ENCODE measurements around the gene NCOA3. TPM values are rescaled to one million over a fixed set of nuclear protein-coding genes. Genes with fewer than 3 reads are reported as not detected.

The NCOA3 gene
- total and polyA plus RNA-seq, 2 experiments from 2014 or later = 6.7 to 25.8 TPM

DNA sequence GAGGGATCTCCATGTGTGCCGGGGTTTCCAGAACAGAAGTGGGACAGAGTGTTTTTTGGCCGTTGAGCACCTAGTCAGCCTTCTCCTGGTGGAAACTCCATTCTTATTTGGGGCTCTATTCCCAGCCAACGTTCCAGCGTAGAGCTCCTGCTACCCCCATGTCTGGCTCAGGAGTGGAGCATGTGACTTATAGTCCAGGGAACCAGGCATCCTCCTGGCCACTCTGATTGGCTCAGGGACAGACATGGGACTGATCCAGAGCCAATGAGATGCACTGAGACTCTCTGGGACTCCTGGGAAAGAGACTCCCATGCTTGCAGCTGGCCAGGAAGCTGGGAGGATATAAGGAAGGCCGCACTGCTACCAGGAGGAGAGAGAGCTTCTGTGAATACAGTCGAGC is 196.5 kb downstream of the NCOA3 start (continued):
- TF ChIP-seq, protein P1, sequence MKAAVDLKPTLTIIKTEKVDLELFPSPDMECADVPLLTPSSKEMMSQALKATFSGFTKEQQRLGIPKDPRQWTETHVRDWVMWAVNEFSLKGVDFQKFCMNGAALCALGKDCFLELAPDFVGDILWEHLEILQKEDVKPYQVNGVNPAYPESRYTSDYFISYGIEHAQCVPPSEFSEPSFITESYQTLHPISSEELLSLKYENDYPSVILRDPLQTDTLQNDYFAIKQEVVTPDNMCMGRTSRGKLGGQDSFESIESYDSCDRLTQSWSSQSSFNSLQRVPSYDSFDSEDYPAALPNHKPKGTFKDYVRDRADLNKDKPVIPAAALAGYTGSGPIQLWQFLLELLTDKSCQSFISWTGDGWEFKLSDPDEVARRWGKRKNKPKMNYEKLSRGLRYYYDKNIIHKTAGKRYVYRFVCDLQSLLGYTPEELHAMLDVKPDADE (IDR thresholded peaks at IDR 0.05) = no peak
- TF ChIP-seq NANOG (IDR thresholded peaks at IDR 0.05; ENCODE audit: borderline replicate concordance) = no peak

DNA sequence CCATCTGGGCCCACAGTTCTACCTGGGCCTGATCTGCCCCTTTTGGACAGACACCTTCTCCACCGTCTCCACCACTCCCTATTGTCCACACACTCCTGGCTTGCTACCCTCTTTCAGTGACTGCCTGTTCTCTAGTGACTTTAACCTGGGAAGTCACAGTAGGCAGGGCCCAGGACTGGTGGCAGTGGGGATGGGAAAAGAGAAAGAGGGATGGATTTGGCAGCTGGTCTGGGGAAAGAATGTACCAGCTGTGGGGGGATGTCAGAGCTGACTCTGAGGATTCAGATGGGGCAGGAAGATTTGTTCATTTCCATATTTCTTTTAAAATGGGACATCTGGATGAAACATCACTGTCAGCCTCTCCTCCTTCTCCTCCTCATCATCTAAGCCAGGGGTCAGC is 198.1 kb downstream of the NCOA3 start:
- no peaks in the 10 kb centered on the region; the same call in 2 of the 3 replicates for H3K36me3 Mint-ChIP-seq (ENCODE audit: low read depth)
- Histone ChIP-seq H3K27me3 (ENCODE audit: insufficient read depth) (no peaks in the 10 kb centered on the region), H3K4me2 (no peak overlapping the region), H3K9me2 (ENCODE audit: insufficient read depth) (no peaks in the 10 kb centered on the region), H3K4me1 (ENCODE audit: insufficient read depth) (no peaks in the 10 kb centered on the region), H2AFZ (no peak overlapping the region), H3K79me2 (replicated peaks; ENCODE audit: insufficient read depth) (no peaks in the 10 kb centered on the region), H3K27ac (ENCODE audit: low read depth) (no peak overlapping the region), H3F3A (replicated peaks; ENCODE audit: low read depth) (no peaks in the 10 kb centered on the region), H3K36me3 (ENCODE audit: insufficient read depth) (no peaks in the 10 kb centered on the region), H3K4me3 (no peak overlapping the region), H4K20me1 (replicated peaks; ENCODE audit: insufficient read depth) (no peaks in the 10 kb centered on the region)
- no peak overlapping the region for H3K4me3 Mint-ChIP-seq
- peaks cover 5% of the 10 kb centered on the region for H3K4me1 Mint-ChIP-seq
- no peak for DNase-seq (ENCODE audit: low spot score)
- TF ChIP-seq, protein P2, sequence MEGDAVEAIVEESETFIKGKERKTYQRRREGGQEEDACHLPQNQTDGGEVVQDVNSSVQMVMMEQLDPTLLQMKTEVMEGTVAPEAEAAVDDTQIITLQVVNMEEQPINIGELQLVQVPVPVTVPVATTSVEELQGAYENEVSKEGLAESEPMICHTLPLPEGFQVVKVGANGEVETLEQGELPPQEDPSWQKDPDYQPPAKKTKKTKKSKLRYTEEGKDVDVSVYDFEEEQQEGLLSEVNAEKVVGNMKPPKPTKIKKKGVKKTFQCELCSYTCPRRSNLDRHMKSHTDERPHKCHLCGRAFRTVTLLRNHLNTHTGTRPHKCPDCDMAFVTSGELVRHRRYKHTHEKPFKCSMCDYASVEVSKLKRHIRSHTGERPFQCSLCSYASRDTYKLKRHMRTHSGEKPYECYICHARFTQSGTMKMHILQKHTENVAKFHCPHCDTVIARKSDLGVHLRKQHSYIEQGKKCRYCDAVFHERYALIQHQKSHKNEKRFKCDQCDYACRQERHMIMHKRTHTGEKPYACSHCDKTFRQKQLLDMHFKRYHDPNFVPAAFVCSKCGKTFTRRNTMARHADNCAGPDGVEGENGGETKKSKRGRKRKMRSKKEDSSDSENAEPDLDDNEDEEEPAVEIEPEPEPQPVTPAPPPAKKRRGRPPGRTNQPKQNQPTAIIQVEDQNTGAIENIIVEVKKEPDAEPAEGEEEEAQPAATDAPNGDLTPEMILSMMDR (conservative IDR thresholded peaks at IDR 0.05; ENCODE audit: low read depth in 2 of 2) = no peak
- no peak for ATAC-seq
- no peaks in the 10 kb centered on the region for H3K27me3 Mint-ChIP-seq (ENCODE audit: insufficient read depth, low read depth, poor library complexity)
- no peaks in the 10 kb centered on the region for H3K9me3 Mint-ChIP-seq
- 0 out of 2 replicates have a peak overlapping the region, but pooled peaks have one; percentile 65 for H3K27ac Mint-ChIP-seq

DNA sequence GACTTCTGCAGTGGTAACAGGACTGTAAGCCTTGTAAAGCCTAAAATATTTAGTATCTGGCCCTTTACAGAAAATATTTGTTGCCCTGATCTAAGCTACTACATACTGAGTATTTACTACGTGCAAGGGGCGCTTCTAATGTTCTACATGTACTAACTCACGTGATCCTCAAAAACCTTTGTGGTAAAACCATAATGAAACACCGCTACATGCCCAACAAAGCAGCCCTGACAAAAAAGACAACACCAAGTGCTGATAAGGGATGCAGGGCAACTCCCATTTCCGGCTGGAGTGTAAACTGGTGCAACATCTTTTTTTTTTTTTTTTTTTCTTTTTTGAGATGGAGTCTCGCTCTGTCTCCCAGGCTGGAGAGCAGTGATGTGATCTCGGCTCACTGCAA is 198.6 kb downstream of the NCOA3 start:
- Histone ChIP-seq H3K4me1 (ENCODE audit: insufficient read depth) (no peaks in the 10 kb centered on the region), H3K4me3 (no peak overlapping the region), H3K36me3 (ENCODE audit: insufficient read depth) (no peaks in the 10 kb centered on the region), H3K9me2 (ENCODE audit: insufficient read depth) (no peaks in the 10 kb centered on the region), H2AFZ (no peak overlapping the region), H3K27me3 (ENCODE audit: insufficient read depth) (no peaks in the 10 kb centered on the region), H3K27ac (ENCODE audit: low read depth) (no peak overlapping the region), H3K79me2 (replicated peaks; ENCODE audit: insufficient read depth) (no peaks in the 10 kb centered on the region), H3K4me2 (no peak overlapping the region), H4K20me1 (replicated peaks; ENCODE audit: insufficient read depth) (no peaks in the 10 kb centered on the region), H3F3A (replicated peaks; ENCODE audit: low read depth) (no peaks in the 10 kb centered on the region)
- ATAC-seq (no peak), DNase-seq (ENCODE audit: low spot score) (no peak)
- Mint-ChIP-seq H3K36me3 (ENCODE audit: low read depth) (no peaks in the 10 kb centered on the region; the same call in 2 of the 3 replicates), H3K9me3 (no peaks in the 10 kb centered on the region), H3K27me3 (ENCODE audit: insufficient read depth, low read depth, poor library complexity) (no peaks in the 10 kb centered on the region), H3K27ac (no peak overlapping the region), H3K4me3 (no peak overlapping the region), H3K4me1 (peaks cover 5% of the 10 kb centered on the region)
- TF ChIP-seq, protein P1 (IDR thresholded peaks at IDR 0.05) = no peak
- no peak for TF ChIP-seq NANOG (IDR thresholded peaks at IDR 0.05; ENCODE audit: borderline replicate concordance)
- no peak for TF ChIP-seq ZNF331 (CRISPR knock-in tag; IDR thresholded peaks at IDR 0.05; ENCODE audit: low read depth)
- no peak for TF ChIP-seq STAT1 (IDR thresholded peaks at IDR 0.05; ENCODE audit: unreplicated experiment)
- no peak for TF ChIP-seq ZNF114 (CRISPR knock-in tag; IDR thresholded peaks at IDR 0.05)
- no peak for TF ChIP-seq EZH2phosphoT487 (IDR thresholded peaks at IDR 0.05; ENCODE audit: unreplicated experiment)

Data from GM23338 (cell line).